ENCODE measurements around the gene MAP3K2. TPM values are rescaled to one million over a fixed set of nuclear protein-coding genes. Genes with fewer than 3 reads are reported as not detected.

MAP3K2 gene
- total and polyA plus RNA-seq, 2 experiments from 2014 or later, result 10.2 to 23.5 TPM

- H3K9me2 ChIP-seq (ENCODE audit: insufficient read depth), result no peaks in the 10 kb centered on the region
- no peak overlapping the region for H3K4me3 Mint-ChIP-seq
- no peak for TF ChIP-seq POLR2AphosphoS5 (IDR thresholded peaks at IDR 0.05; ENCODE audit: low read depth)
- no peak for TF ChIP-seq ZNF331 (CRISPR knock-in tag; IDR thresholded peaks at IDR 0.05; ENCODE audit: low read depth)
- TF ChIP-seq NANOG (IDR thresholded peaks at IDR 0.05; ENCODE audit: borderline replicate concordance), result no peak
- no peak for TF ChIP-seq ZNF114 (CRISPR knock-in tag; IDR thresholded peaks at IDR 0.05)
- TF ChIP-seq ZNF462 (CRISPR knock-in tag; IDR thresholded peaks at IDR 0.05), result no peak
- TF ChIP-seq CREB1 (CRISPR knock-in tag; IDR thresholded peaks at IDR 0.05; ENCODE audit: low read depth), result no peak
- no peak for TF ChIP-seq STAT1 (IDR thresholded peaks at IDR 0.05; ENCODE audit: unreplicated experiment)
- no peak for TF ChIP-seq ETS1 (IDR thresholded peaks at IDR 0.05)
- no peak for TF ChIP-seq JUNB (IDR thresholded peaks at IDR 0.05; ENCODE audit: unreplicated experiment)
- no peak for TF ChIP-seq EZH2 (IDR thresholded peaks at IDR 0.05; ENCODE audit: low read depth, unreplicated experiment)
- TF ChIP-seq REST (IDR thresholded peaks at IDR 0.05; ENCODE audit: unreplicated experiment), result no peak
- TF ChIP-seq CTCF (conservative IDR thresholded peaks at IDR 0.05; ENCODE audit: low read depth in 2 of 2), result no peak
- H3K27ac Mint-ChIP-seq, result no peak overlapping the region
- peaks cover 20% of the 10 kb centered on the region for H3K27me3 Mint-ChIP-seq (ENCODE audit: insufficient read depth, low read depth, poor library complexity)
- H2AFZ ChIP-seq, result no peak overlapping the region
- H3K79me2 ChIP-seq (replicated peaks; ENCODE audit: insufficient read depth), result no peaks in the 10 kb centered on the region
- no peak overlapping the region for H3K27ac ChIP-seq (ENCODE audit: low read depth)
- H3K27me3 ChIP-seq (ENCODE audit: insufficient read depth), result peaks cover 11% of the 10 kb centered on the region
- H3K9me3 Mint-ChIP-seq, result no peaks in the 10 kb centered on the region; the same call in 2 of the 3 replicates
- ATAC-seq (no peak), DNase-seq (ENCODE audit: low spot score) (no peak)
- no peaks in the 10 kb centered on the region for H4K20me1 ChIP-seq (replicated peaks; ENCODE audit: insufficient read depth)
- no peaks in the 10 kb centered on the region for H3K36me3 ChIP-seq (ENCODE audit: insufficient read depth)
- peaks cover 12% of the 10 kb centered on the region; the same call in 1 of the 2 replicates for H3K4me1 ChIP-seq (ENCODE audit: insufficient read depth)
- peaks cover 9% of the 10 kb centered on the region for H3K4me1 Mint-ChIP-seq
- H3K36me3 Mint-ChIP-seq (ENCODE audit: low read depth), result no peaks in the 10 kb centered on the region; the same call in 2 of the 3 replicates
- H3K4me2 ChIP-seq, result no peak overlapping the region
- no peak overlapping the region for H3K4me3 ChIP-seq
- no peaks in the 10 kb centered on the region for H3F3A ChIP-seq (replicated peaks; ENCODE audit: low read depth)
Observed at GRCh38 chr2:127428815-127429109, 41.0 kb upstream of the MAP3K2 start.
